Measurements from ENCODE around the gene SASH3. TPM values are rescaled to one million over a fixed set of nuclear protein-coding genes. Genes with fewer than 3 reads are reported as not detected.

Gene SASH3
- polyA plus RNA-seq, 2 donors, result 2.1 to 2.8 TPM

DNA sequence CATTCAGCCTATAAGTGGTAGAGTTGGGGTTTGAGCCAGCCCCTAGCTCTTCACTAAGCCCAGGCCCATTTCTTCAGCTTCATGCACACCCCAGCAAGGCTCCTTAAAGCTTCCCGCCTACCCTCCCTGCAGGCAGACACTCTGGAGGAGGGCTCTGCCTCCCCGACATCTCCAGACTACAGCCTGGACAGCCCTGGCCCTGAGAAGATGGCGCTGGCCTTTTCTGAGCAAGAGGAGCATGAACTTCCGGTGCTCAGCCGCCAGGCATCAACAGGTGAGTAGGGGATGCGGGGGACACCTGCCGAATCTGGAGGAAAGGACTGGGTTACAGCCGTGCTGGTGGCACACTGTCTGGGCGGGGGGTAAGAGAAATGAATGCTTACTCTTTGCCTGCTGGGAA is 11.1 kb downstream of the SASH3 start:
- H3K9me3 ChIP-seq (ENCODE audit: control insufficient read depth in 2 of 2, insufficient read depth in 1 of 2, low read depth in 1 of 2, low read length in 1 of 2), result no peaks in the 10 kb centered on the region
- no peaks in the 10 kb centered on the region for H3K4me1 ChIP-seq (ENCODE audit: control insufficient read depth in 2 of 2, insufficient read depth in 2 of 2, low read length in 1 of 2)
- 86 to 89% methylated on average over 9 of the region's 9 CpGs for WGBS, 2 donors
- no peaks in the 10 kb centered on the region for H3K36me3 ChIP-seq (ENCODE audit: control insufficient read depth in 2 of 2, insufficient read depth in 2 of 2, low read length in 1 of 2)
- no peaks in the 10 kb centered on the region for H3K27me3 ChIP-seq (ENCODE audit: control insufficient read depth in 1 of 2, insufficient read depth in 2 of 2, low read length in 2 of 2)
- H3K4me3 ChIP-seq (ENCODE audit: low read depth in 1 of 2, low read length in 2 of 2), result no peak overlapping the region
- H3K27ac ChIP-seq (ENCODE audit: low read depth in 2 of 2, low read length in 1 of 2), result no peak overlapping the region

DNA sequence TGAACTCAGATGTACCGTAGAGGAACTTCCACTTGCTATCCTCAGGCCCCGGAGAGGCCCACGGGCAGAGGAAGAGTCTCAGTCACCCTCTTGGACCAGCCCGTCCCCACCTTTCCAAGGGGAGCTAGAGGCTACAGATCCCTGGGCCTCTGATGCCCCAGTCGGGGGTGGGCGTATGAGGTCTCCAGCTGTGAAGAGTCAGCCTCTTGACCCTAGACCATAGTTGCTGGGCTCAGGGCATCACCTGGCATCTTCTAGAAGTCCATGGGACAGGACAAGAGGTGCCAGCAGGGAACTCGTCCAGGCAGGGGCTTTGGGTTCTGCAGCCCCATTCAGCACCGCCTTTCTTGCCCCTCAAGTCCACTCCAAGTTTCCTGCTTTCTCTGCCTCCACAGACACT is 11.6 kb downstream of the SASH3 start:
- WGBS, 2 donors, result 88 to 92% methylated on average over 8 of the region's 8 CpGs
- H3K27me3 ChIP-seq (ENCODE audit: control insufficient read depth in 1 of 2, insufficient read depth in 2 of 2, low read length in 2 of 2), result no peaks in the 10 kb centered on the region
- no peaks in the 10 kb centered on the region for H3K4me1 ChIP-seq (ENCODE audit: control insufficient read depth in 2 of 2, insufficient read depth in 2 of 2, low read length in 1 of 2)
- H3K36me3 ChIP-seq (ENCODE audit: control insufficient read depth in 2 of 2, insufficient read depth in 2 of 2, low read length in 1 of 2), result no peaks in the 10 kb centered on the region
- no peak overlapping the region for H3K27ac ChIP-seq (ENCODE audit: low read depth in 2 of 2, low read length in 1 of 2)
- no peaks in the 10 kb centered on the region for H3K9me3 ChIP-seq (ENCODE audit: control insufficient read depth in 2 of 2, insufficient read depth in 1 of 2, low read depth in 1 of 2, low read length in 1 of 2)
- no peak overlapping the region for H3K4me3 ChIP-seq (ENCODE audit: low read depth in 1 of 2, low read length in 2 of 2)

DNA sequence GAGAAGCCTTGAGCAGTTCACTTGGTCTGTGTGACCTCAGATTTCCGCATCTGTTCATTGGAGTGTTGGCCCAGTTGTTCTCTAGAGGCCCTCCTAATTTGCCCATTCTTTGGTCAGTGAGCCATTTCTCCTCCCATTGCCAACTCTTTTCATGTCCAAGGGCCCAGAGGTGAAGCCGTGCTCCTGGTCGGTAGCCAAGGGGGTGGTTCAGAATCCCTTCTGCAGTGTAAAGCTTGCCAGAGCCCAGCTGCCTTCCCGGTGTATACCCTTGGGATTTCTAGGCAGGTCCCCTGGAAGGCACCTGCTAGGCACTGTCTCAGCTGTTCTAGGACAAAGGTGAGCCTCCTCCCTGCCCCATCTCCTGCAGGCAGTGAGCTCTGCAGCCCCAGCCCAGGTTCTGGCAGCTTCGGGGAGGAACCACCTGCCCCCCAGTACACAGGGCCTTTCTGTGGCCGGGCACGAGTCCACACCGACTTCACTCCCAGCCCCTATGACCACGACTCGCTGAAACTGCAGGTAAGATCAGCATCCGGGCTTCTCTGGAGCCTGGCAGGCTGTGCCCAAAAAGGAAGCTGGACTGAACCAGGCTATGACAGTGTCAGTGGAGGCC is 12.3 kb downstream of the SASH3 start:
- WGBS, 2 donors, result 83% methylated on average over 11 of the region's 11 CpGs

DNA sequence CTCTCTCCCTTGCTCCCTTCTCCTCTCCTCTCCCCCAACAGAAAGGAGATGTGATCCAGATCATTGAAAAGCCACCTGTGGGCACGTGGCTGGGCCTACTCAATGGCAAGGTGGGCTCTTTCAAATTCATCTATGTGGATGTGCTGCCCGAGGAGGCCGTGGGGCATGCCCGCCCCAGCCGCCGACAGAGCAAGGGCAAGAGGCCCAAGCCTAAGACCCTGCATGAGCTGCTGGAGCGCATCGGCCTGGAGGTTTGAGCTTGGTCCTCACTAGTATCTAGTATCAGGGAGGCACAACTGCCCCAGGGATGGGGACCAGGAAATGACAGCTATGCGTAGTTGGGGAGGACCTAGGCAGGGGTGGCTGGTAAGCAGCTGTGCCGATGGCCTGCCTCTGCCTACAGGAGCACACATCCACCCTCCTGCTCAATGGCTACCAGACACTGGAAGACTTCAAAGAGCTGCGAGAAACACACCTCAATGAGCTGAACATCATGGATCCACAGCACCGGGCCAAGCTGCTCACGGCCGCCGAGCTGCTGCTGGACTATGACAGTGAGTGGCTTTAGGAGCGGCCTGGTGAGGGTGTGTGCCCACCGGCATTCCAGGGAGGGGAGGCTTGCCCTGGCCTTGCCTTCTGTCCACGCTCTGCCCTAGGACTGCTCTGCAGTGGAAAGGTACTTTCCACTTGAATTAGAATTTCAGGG is 13.0 kb downstream of the SASH3 start:
- H3K4me1 ChIP-seq (ENCODE audit: control insufficient read depth in 2 of 2, insufficient read depth in 2 of 2, low read length in 1 of 2), result no peaks in the 10 kb centered on the region
- H3K4me3 ChIP-seq (ENCODE audit: low read depth in 1 of 2, low read length in 2 of 2), result no peak overlapping the region
- H3K27me3 ChIP-seq (ENCODE audit: control insufficient read depth in 1 of 2, insufficient read depth in 2 of 2, low read length in 2 of 2), result no peaks in the 10 kb centered on the region
- no peaks in the 10 kb centered on the region for H3K9me3 ChIP-seq (ENCODE audit: control insufficient read depth in 2 of 2, insufficient read depth in 1 of 2, low read depth in 1 of 2, low read length in 1 of 2)
- no peak overlapping the region for H3K27ac ChIP-seq (ENCODE audit: low read depth in 2 of 2, low read length in 1 of 2)
- 95% methylated on average over 16 to 18 of the region's 18 CpGs for WGBS, 2 donors
- H3K36me3 ChIP-seq (ENCODE audit: control insufficient read depth in 2 of 2, insufficient read depth in 2 of 2, low read length in 1 of 2), result peaks cover 0 to 3% of the 10 kb centered on the region in 2 donors

More for the DNA sequence above, 12.3 kb downstream of the SASH3 start:
- Histone ChIP-seq H3K27me3 (ENCODE audit: control insufficient read depth in 1 of 2, insufficient read depth in 2 of 2, low read length in 2 of 2) (no peaks in the 10 kb centered on the region), H3K27ac (ENCODE audit: low read depth in 2 of 2, low read length in 1 of 2) (no peak overlapping the region), H3K4me1 (ENCODE audit: control insufficient read depth in 2 of 2, insufficient read depth in 2 of 2, low read length in 1 of 2) (no peaks in the 10 kb centered on the region), H3K4me3 (ENCODE audit: low read depth in 1 of 2, low read length in 2 of 2) (no peak overlapping the region), H3K9me3 (ENCODE audit: control insufficient read depth in 2 of 2, insufficient read depth in 1 of 2, low read depth in 1 of 2, low read length in 1 of 2) (no peaks in the 10 kb centered on the region), H3K36me3 (ENCODE audit: control insufficient read depth in 2 of 2, insufficient read depth in 2 of 2, low read length in 1 of 2) (no peaks in the 10 kb centered on the region)

DNA sequence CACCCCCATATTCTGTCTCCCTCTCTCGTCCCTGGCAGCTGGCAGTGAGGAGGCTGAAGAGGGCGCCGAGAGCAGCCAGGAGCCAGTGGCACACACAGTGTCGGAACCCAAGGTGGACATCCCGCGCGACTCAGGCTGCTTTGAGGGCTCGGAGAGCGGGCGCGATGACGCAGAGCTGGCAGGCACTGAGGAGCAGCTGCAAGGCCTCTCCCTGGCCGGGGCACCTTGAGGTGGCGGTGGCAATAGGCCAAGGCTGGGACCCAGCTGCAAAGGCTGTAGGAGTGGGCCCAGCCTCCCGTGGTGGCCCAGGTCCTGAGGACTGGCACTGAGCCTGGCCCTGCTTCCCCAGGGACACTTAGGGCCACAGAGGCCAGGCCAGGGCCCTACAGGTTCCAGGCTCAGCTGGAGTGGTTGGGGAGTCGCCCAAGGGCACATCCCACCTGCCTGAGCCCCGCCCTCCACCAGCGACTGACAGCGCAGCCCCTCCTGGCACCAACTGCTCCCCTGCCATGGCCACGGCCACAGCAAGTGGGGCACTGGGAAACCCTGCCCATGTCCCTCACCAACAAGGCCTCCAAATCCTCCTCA is 13.9 kb downstream of the SASH3 start:
- no peak overlapping the region for H3K27ac ChIP-seq (ENCODE audit: low read depth in 2 of 2, low read length in 1 of 2)
- no peaks in the 10 kb centered on the region for H3K9me3 ChIP-seq (ENCODE audit: control insufficient read depth in 2 of 2, insufficient read depth in 1 of 2, low read depth in 1 of 2, low read length in 1 of 2)
- 80 to 87% methylated on average over 20 of the region's 20 CpGs for WGBS, 2 donors
- H3K4me3 ChIP-seq (ENCODE audit: low read depth in 1 of 2, low read length in 2 of 2), result no peak overlapping the region
- H3K4me1 ChIP-seq (ENCODE audit: control insufficient read depth in 2 of 2, insufficient read depth in 2 of 2, low read length in 1 of 2), result no peaks in the 10 kb centered on the region
- no peaks in the 10 kb centered on the region for H3K27me3 ChIP-seq (ENCODE audit: control insufficient read depth in 1 of 2, insufficient read depth in 2 of 2, low read length in 2 of 2)
- peaks cover 0 to 3% of the 10 kb centered on the region in 2 donors for H3K36me3 ChIP-seq (ENCODE audit: control insufficient read depth in 2 of 2, insufficient read depth in 2 of 2, low read length in 1 of 2)

DNA sequence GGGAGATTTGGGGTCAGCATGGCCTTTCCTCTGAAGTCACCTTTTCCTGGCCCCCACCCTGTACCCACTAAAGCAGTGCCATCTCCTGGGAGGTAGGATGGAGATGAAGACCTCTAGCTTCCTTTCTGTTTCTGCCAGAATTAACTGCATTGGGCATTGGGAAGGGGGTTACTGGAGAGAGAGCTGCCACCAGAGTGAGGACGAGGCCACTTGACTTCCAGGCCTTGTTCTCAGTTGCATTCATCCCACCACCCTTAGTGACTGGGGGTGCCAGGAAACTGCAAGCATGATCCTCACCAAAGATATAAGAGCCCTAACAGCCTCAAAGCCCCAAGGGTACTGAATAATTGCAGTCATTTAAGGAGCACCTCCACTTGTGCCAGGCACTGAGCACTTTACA is 15.8 kb downstream of the SASH3 start:
- H3K4me3 ChIP-seq (ENCODE audit: low read depth in 1 of 2, low read length in 2 of 2), result no peak overlapping the region
- H3K36me3 ChIP-seq (ENCODE audit: control insufficient read depth in 2 of 2, insufficient read depth in 2 of 2, low read length in 1 of 2), result peaks cover 0 to 3% of the 10 kb centered on the region in 2 donors
- 82 to 83% methylated on average over 1 of the region's 1 CpG for WGBS, 2 donors
- no peaks in the 10 kb centered on the region for H3K4me1 ChIP-seq (ENCODE audit: control insufficient read depth in 2 of 2, insufficient read depth in 2 of 2, low read length in 1 of 2)
- H3K27me3 ChIP-seq (ENCODE audit: control insufficient read depth in 1 of 2, insufficient read depth in 2 of 2, low read length in 2 of 2), result no peaks in the 10 kb centered on the region
- H3K9me3 ChIP-seq (ENCODE audit: control insufficient read depth in 2 of 2, insufficient read depth in 1 of 2, low read depth in 1 of 2, low read length in 1 of 2), result no peaks in the 10 kb centered on the region
- no peak overlapping the region for H3K27ac ChIP-seq (ENCODE audit: low read depth in 2 of 2, low read length in 1 of 2)

DNA sequence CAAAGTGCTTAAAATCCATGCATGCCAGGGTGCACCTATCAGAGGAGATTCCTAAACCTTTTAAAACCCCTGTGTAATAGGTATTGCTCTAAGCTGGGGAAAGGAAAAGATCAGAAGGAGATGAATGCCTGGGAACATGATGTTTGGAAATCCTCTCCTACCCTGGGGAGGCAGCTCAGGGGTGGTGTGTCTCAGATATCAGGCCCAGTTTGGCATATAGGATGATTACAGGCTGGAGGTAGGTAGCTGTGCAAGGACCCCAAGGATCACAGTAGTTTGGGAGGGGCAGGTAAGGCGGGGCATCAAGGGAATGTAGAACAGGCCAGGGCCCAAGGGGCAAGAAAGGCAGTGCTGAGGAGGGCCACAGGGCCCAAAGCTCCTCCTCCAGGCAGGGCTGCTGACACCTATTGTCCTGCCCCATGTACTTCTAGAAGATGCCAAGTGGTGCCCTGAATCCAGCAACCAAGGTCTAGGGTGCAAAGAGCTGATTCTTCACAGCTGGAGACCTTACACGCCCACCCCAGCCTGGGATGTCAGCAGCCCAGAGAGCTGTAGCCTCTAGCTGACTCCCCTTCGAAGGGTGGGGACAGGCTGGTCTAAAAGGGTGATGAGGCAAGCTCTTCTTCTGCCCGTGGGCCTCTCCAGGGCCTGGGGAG is 17.6 kb downstream of the SASH3 start:
- Histone ChIP-seq H3K4me1 (ENCODE audit: control insufficient read depth in 2 of 2, insufficient read depth in 2 of 2, low read length in 1 of 2) (no peaks in the 10 kb centered on the region), H3K27me3 (ENCODE audit: control insufficient read depth in 1 of 2, insufficient read depth in 2 of 2, low read length in 2 of 2) (no peaks in the 10 kb centered on the region), H3K36me3 (ENCODE audit: control insufficient read depth in 2 of 2, insufficient read depth in 2 of 2, low read length in 1 of 2) (peaks cover 0 to 3% of the 10 kb centered on the region in 2 donors), H3K4me3 (ENCODE audit: low read depth in 1 of 2, low read length in 2 of 2) (no peak overlapping the region), H3K27ac (ENCODE audit: low read depth in 2 of 2, low read length in 1 of 2) (no peak overlapping the region), H3K9me3 (ENCODE audit: control insufficient read depth in 2 of 2, insufficient read depth in 1 of 2, low read depth in 1 of 2, low read length in 1 of 2) (no peaks in the 10 kb centered on the region)
- 62 to 89% methylated on average over 4 of the region's 4 CpGs for WGBS, 2 donors

DNA sequence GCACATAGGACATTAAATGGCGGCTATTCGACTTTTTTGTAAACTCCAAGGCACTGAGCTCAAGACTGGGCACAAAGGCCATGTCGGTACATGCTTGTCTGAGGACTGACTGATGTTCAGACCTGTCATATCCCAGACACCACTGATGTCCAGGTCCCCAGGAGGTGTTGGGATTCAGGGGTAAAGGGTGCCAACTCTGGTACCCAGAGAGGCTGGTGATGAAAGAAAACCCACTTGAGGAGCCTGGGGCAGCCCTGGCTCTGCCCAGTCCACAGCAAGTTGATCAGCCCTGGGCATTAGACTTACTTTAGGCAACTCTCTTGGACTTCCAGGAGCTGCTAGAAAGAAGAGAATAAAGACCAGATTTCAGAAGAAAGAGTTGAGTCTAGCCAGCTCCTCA is 18.7 kb downstream of the SASH3 start:
- Histone ChIP-seq H3K36me3 (ENCODE audit: control insufficient read depth in 2 of 2, insufficient read depth in 2 of 2, low read length in 1 of 2) (peaks cover 0 to 3% of the 10 kb centered on the region in 2 donors), H3K9me3 (ENCODE audit: control insufficient read depth in 2 of 2, insufficient read depth in 1 of 2, low read depth in 1 of 2, low read length in 1 of 2) (no peaks in the 10 kb centered on the region), H3K27ac (ENCODE audit: low read depth in 2 of 2, low read length in 1 of 2) (no peak overlapping the region), H3K27me3 (ENCODE audit: control insufficient read depth in 1 of 2, insufficient read depth in 2 of 2, low read length in 2 of 2) (no peaks in the 10 kb centered on the region), H3K4me3 (ENCODE audit: low read depth in 1 of 2, low read length in 2 of 2) (no peak overlapping the region), H3K4me1 (ENCODE audit: control insufficient read depth in 2 of 2, insufficient read depth in 2 of 2, low read length in 1 of 2) (no peaks in the 10 kb centered on the region)
- WGBS, 2 donors, result 75 to 95% methylated on average over 3 of the region's 3 CpGs

DNA sequence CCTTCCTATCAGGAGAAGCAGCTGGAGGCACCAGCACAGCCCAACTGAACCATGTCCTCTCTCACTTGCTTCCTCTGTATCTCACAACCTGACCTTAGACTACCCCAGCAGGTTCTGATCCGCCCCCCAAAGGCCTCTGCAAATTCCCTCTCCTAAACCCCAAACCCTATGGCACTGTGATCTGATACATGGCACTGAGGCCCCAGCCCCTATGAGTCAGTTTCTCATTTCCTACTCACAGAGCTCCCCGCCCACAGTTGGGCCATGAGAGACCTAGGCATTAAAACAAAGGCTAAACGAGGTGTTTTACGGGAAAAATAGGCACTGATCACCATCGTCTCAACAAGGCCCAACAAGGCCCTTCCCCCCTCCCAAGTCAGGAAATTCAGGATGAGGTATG is 19.1 kb downstream of the SASH3 start:
- Histone ChIP-seq H3K9me3 (ENCODE audit: control insufficient read depth in 2 of 2, insufficient read depth in 1 of 2, low read depth in 1 of 2, low read length in 1 of 2) (no peaks in the 10 kb centered on the region), H3K36me3 (ENCODE audit: control insufficient read depth in 2 of 2, insufficient read depth in 2 of 2, low read length in 1 of 2) (peaks cover 0 to 3% of the 10 kb centered on the region in 2 donors), H3K4me1 (ENCODE audit: control insufficient read depth in 2 of 2, insufficient read depth in 2 of 2, low read length in 1 of 2) (no peaks in the 10 kb centered on the region), H3K27ac (ENCODE audit: low read depth in 2 of 2, low read length in 1 of 2) (no peak overlapping the region), H3K27me3 (ENCODE audit: control insufficient read depth in 1 of 2, insufficient read depth in 2 of 2, low read length in 2 of 2) (no peaks in the 10 kb centered on the region), H3K4me3 (ENCODE audit: low read depth in 1 of 2, low read length in 2 of 2) (no peak overlapping the region)
- 73 to 81% methylated on average over 5 of the region's 5 CpGs for WGBS, 2 donors

Data from esophagus (tissue), 2 donors.